IPS DF 6.9 (cell line): Measurements from ENCODE around the gene USF3.
A peak's percentile ranks its signal among the peaks of the same experiment; 100 is the strongest.

ENCODE experiments used
- DNase-seq: peaks from one replicate; pipeline ENCODE4 v3.0.0-alpha.2; 2013; ENCODE audit warnings: low read depth, low spot score
- H3K27ac ChIP-seq: one replicate; pipeline ENCODE4 v1.5.1; 2013; ENCODE audit warnings: low read length, control low read depth
- H3K27me3 ChIP-seq: 2 replicates; pipeline ENCODE4 v1.6.1; 2013; ENCODE audit warnings: mild to moderate bottlenecking, low read length; ENCODE audit not compliant: control insufficient read depth, insufficient read depth
- H3K36me3 ChIP-seq: 2 replicates; pipeline ENCODE4 v1.6.1; 2013; ENCODE audit warnings: low read length; ENCODE audit not compliant: control insufficient read depth, insufficient read depth
- H3K4me1 ChIP-seq: 2 replicates; pipeline ENCODE4 v1.6.1; 2013; ENCODE audit warnings: low read length; ENCODE audit not compliant: control insufficient read depth, insufficient read depth
- H3K4me3 ChIP-seq: 2 replicates; pipeline ENCODE4 v1.5.1; 2013; ENCODE audit warnings: mild to moderate bottlenecking, low read length
- H3K9me3 ChIP-seq: 2 replicates; pipeline ENCODE4 v1.6.1; 2013; ENCODE audit warnings: low read length, inconsistent platforms; ENCODE audit not compliant: control insufficient read depth, insufficient read depth
- WGBS: extraction: QIAGEN DNeasy Blood & Tissue Kit; methylation state at CpG from one replicate; pipeline ENCODE4 v1.1.7; 2013; ENCODE audit warnings: mixed read lengths, missing lambda C conversion rate; ENCODE audit not compliant: insufficient read length, insufficient coverage; 5-methylcytosine and 5-hydroxymethylcytosine counted together

Gene USF3

GRCh38 chr3:113630956-113631542, 65.4 kb downstream of the USF3 start:
- no peaks in the 10 kb centered on the region for H3K27me3 ChIP-seq
- no CpG with 5 or more reads among the region's 3 CpGs for WGBS
- H3K36me3 ChIP-seq = no peaks in the 10 kb centered on the region
- H3K9me3 ChIP-seq = no peaks in the 10 kb centered on the region
- no peaks in the 10 kb centered on the region for H3K4me1 ChIP-seq
- no peak for DNase-seq
- no peak overlapping the region for H3K27ac ChIP-seq
- H3K4me3 ChIP-seq = no peak overlapping the region

GRCh38 chr3:113629584-113630421, 66.6 kb downstream of the USF3 start:
- WGBS = no CpG with 5 or more reads among the region's 16 CpGs
- no peaks in the 10 kb centered on the region for H3K27me3 ChIP-seq

GRCh38 chr3:113628788-113629187, 67.7 kb downstream of the USF3 start:
- H3K4me3 ChIP-seq = no peak overlapping the region
- DNase-seq = no peak
- H3K27me3 ChIP-seq = no peaks in the 10 kb centered on the region
- no peak overlapping the region for H3K27ac ChIP-seq
- no peaks in the 10 kb centered on the region for H3K4me1 ChIP-seq
- H3K36me3 ChIP-seq = no peaks in the 10 kb centered on the region
- H3K9me3 ChIP-seq = no peaks in the 10 kb centered on the region
- WGBS = no CpG with 5 or more reads among the region's 6 CpGs

More at GRCh38 chr3:113629584-113630421, 66.6 kb downstream of the USF3 start:
- Histone ChIP-seq H3K27ac (no peak overlapping the region), H3K4me3 (no peak overlapping the region), H3K9me3 (no peaks in the 10 kb centered on the region), H3K36me3 (no peaks in the 10 kb centered on the region), H3K4me1 (no peaks in the 10 kb centered on the region)
- no peak for DNase-seq

- Histone ChIP-seq H3K9me3 (no peaks in the 10 kb centered on the region), H3K4me1 (no peaks in the 10 kb centered on the region), H3K4me3 (no peak overlapping the region), H3K27me3 (no peaks in the 10 kb centered on the region), H3K36me3 (no peaks in the 10 kb centered on the region), H3K27ac (no peak overlapping the region)
- no CpG with 5 or more reads among the region's 2 CpGs for WGBS
- DNase-seq = no peak
These were observed 68.1 kb downstream of the USF3 start for GRCh38 chr3:113628316-113628715.

GRCh38 chr3:113626503-113627371, 69.7 kb downstream of the USF3 start:
- Histone ChIP-seq H3K36me3 (no peaks in the 10 kb centered on the region), H3K27ac (no peak overlapping the region), H3K4me1 (no peaks in the 10 kb centered on the region), H3K9me3 (no peaks in the 10 kb centered on the region), H3K27me3 (no peaks in the 10 kb centered on the region), H3K4me3 (no peak overlapping the region)
- DNase-seq = peak; percentile 52
- no CpG with 5 or more reads among the region's 10 CpGs for WGBS

- Histone ChIP-seq H3K4me3 (no peak overlapping the region), H3K27me3 (no peaks in the 10 kb centered on the region), H3K27ac (no peak overlapping the region), H3K9me3 (no peaks in the 10 kb centered on the region), H3K4me1 (no peaks in the 10 kb centered on the region), H3K36me3 (no peaks in the 10 kb centered on the region)
- no peak for DNase-seq
- WGBS = no CpG with 5 or more reads among the region's 12 CpGs
These were observed 70.6 kb downstream of the USF3 start for GRCh38 chr3:113625834-113626233.

- Histone ChIP-seq H3K36me3 (no peaks in the 10 kb centered on the region), H3K4me1 (no peaks in the 10 kb centered on the region), H3K27me3 (no peaks in the 10 kb centered on the region), H3K9me3 (no peaks in the 10 kb centered on the region), H3K4me3 (no peak overlapping the region), H3K27ac (no peak overlapping the region)
- DNase-seq = no peak
- no CpG with 5 or more reads among the region's 7 CpGs for WGBS
These were observed 72.6 kb downstream of the USF3 start for GRCh38 chr3:113623811-113624210.

GRCh38 chr3:113623324-113623723, 73.1 kb downstream of the USF3 start:
- Histone ChIP-seq H3K9me3 (no peaks in the 10 kb centered on the region), H3K4me1 (no peaks in the 10 kb centered on the region), H3K27me3 (no peaks in the 10 kb centered on the region), H3K27ac (no peak overlapping the region), H3K36me3 (no peaks in the 10 kb centered on the region), H3K4me3 (no peak overlapping the region)
- no CpG with 5 or more reads among the region's 19 CpGs for WGBS
- peak; percentile 25 for DNase-seq

GRCh38 chr3:113620091-113620490, 76.4 kb downstream of the USF3 start:
- H3K36me3 ChIP-seq = no peaks in the 10 kb centered on the region
- no peak for DNase-seq
- no peaks in the 10 kb centered on the region for H3K27me3 ChIP-seq
- H3K27ac ChIP-seq = no peak overlapping the region
- H3K4me3 ChIP-seq = no peak overlapping the region
- no peaks in the 10 kb centered on the region for H3K4me1 ChIP-seq
- no peaks in the 10 kb centered on the region for H3K9me3 ChIP-seq

- Histone ChIP-seq H3K9me3 (no peaks in the 10 kb centered on the region), H3K27ac (no peak overlapping the region), H3K4me3 (no peak overlapping the region), H3K4me1 (no peaks in the 10 kb centered on the region), H3K27me3 (no peaks in the 10 kb centered on the region), H3K36me3 (no peaks in the 10 kb centered on the region)
- no CpG with 5 or more reads among the region's 2 CpGs for WGBS
- DNase-seq = no peak
These were observed 78.7 kb downstream of the USF3 start for GRCh38 chr3:113617726-113618125.
